NOMO-1 treated with DMSO at 0.1 percent for 48 hours (cell line): ENCODE results near the gene SLTM.
"Not testable (repeated sequence)": the region's sequence is repeated elsewhere in the genome, so short reads cannot be mapped to it uniquely, and the experiment has no call there.

Experiments
- DNase-seq: peaks from one replicate; lab custom pipeline; 2025; ENCODE audit not compliant: unreplicated experiment; lab: John Stamatoyannopoulos, UW

SLTM gene

GRCh38 chr15:58933281-58934113 is at the start of gene SLTM:
Gene SLTM, minus strand, starts transcription at chr15:58933679. Its CDS starts 114 bp downstream, at chr15:58933565.
- peak; percentile 99 for DNase-seq

GRCh38 chr15:58983261-58983660 is 49.8 kb upstream of the SLTM start:
- DNase-seq, result peak; percentile 56

- DNase-seq, result no peak
Observed at GRCh38 chr15:58981808-58982475, 48.5 kb upstream of the SLTM start.

- DNase-seq, result peak; percentile 68
Observed at GRCh38 chr15:58980351-58980939, 47.0 kb upstream of the SLTM start.

- peak; percentile 6 for DNase-seq
Observed at GRCh38 chr15:58977887-58978286, 44.4 kb upstream of the SLTM start.

- DNase-seq, result no peak
Observed at GRCh38 chr15:58967479-58967878, 34.0 kb upstream of the SLTM start.

- no peak for DNase-seq
Observed at GRCh38 chr15:58966698-58967097, 33.2 kb upstream of the SLTM start.

- no peak for DNase-seq
Observed at GRCh38 chr15:58962662-58963565, 29.4 kb upstream of the SLTM start.

- DNase-seq, result no peak
Observed at GRCh38 chr15:58962136-58962535, 28.7 kb upstream of the SLTM start.

GRCh38 chr15:58958811-58959210 is 25.3 kb upstream of the SLTM start:
- DNase-seq, result no peak

GRCh38 chr15:58957101-58957973 is 23.9 kb upstream of the SLTM start:
- DNase-seq, result peak; percentile 56

GRCh38 chr15:58952751-58953150 is 19.3 kb upstream of the SLTM start:
- DNase-seq, result no peak

- no peak for DNase-seq
Observed at GRCh38 chr15:58951388-58952007, 18.0 kb upstream of the SLTM start.

GRCh38 chr15:58947179-58947578 is 13.7 kb upstream of the SLTM start:
- no peak for DNase-seq

- not testable (repeated sequence) for DNase-seq
Observed at GRCh38 chr15:58934974-58935373, 1.5 kb upstream of the SLTM start.

GRCh38 chr15:58934521-58934920 is 1.0 kb upstream of the SLTM start:
- DNase-seq, result no peak

- DNase-seq, result no peak
Observed at GRCh38 chr15:58934114-58934447, 602 bp upstream of the SLTM start.

- peak; percentile 12 for DNase-seq
Observed at GRCh38 chr15:58932710-58933280, 684 bp downstream of the SLTM start.

GRCh38 chr15:58931987-58932588 is 1.4 kb downstream of the SLTM start:
- DNase-seq, result peak; percentile 83
